Activated CD4-positive, alpha-beta T cell treated with anti-CD3 and anti-CD28 coated beads, Interleukin-2, amount 10 ng/mL, durations not matched to agents 24 days and 14 days (primary cell): ENCODE measurements around the gene ZNF44. TPM values are rescaled to one million over a fixed set of nuclear protein-coding genes. Genes with fewer than 3 reads are reported as not detected.
"Not testable (repeated sequence)": the region's sequence is repeated elsewhere in the genome, so short reads cannot be mapped to it uniquely, and the experiment has no call there.

Experiments
- DNase-seq: peaks from one replicate; pipeline ENCODE4 v3.0.0; 2022
- H3K27ac Mint-ChIP-seq: one replicate; pipeline ENCODE4 v1.8.0; 2022; ENCODE audit warnings: mild to moderate bottlenecking, mixed read lengths
- H3K27me3 Mint-ChIP-seq: one replicate; pipeline ENCODE4 v1.8.0; 2022; ENCODE audit warnings: mixed read lengths
- H3K36me3 Mint-ChIP-seq: one replicate; pipeline ENCODE4 v1.8.0; 2022; ENCODE audit warnings: low read depth, mild to moderate bottlenecking, mixed read lengths
- H3K4me1 Mint-ChIP-seq: one replicate; pipeline ENCODE4 v1.8.0; 2021; ENCODE audit warnings: mixed read lengths
- H3K4me3 Mint-ChIP-seq: one replicate; pipeline ENCODE4 v1.8.0; 2022; ENCODE audit warnings: mild to moderate bottlenecking, moderate library complexity, mixed read lengths
- H3K9me3 Mint-ChIP-seq: one replicate; pipeline ENCODE4 v1.8.0; 2021; ENCODE audit warnings: mixed read lengths
- intact Hi-C: fragments of 100-400 bp; cut with micrococcal nuclease; formaldehyde crosslinking; loops from one replicate; pipeline ENCODE4 v1.15.1; 2023
- total RNA-seq: library from RNA; stranded (reverse); gene quantifications from 2 replicates; pipeline ENCODE4 v1.2.3, GENCODE V29; 2022

The ZNF44 gene
- 8.4 TPM in 2 replicates for total RNA-seq

- peaks cover 40% of the 10 kb centered on the region for H3K36me3 Mint-ChIP-seq
- DNase-seq = peak; percentile 99
- H3K9me3 Mint-ChIP-seq = peaks cover 19% of the 10 kb centered on the region
- H3K4me3 Mint-ChIP-seq = peak within 1 kb of the TSS; percentile 98
- no peaks in the 10 kb centered on the region for H3K27me3 Mint-ChIP-seq
- peaks cover 27% of the 10 kb centered on the region for H3K4me1 Mint-ChIP-seq
- H3K27ac Mint-ChIP-seq = peak within 1 kb of the TSS; percentile 98
- intact Hi-C loops = loop anchor here (1.0 to 5.0 kb wide), 4 partner anchors 39 to 258 kb away; partner anchors contain the start of genes ZNF443, ZNF563, ZNF564 and ZNF799
Observed at GRCh38 chr19:12294249-12295158, at the start of gene ZNF44. Gene ZNF44, minus strand, starts transcription at chr19:12294883. Its CDS starts 189 bp downstream, at chr19:12294694.

- Mint-ChIP-seq H3K27ac (peak within 1 kb of the TSS; percentile 97), H3K27me3 (no peaks in the 10 kb centered on the region), H3K4me1 (peaks cover 32% of the 10 kb centered on the region), H3K4me3 (peak within 1 kb of the TSS; percentile 92), H3K9me3 (peaks cover 11% of the 10 kb centered on the region), H3K36me3 (peaks cover 1% of the 10 kb centered on the region)
- intact Hi-C loops = loop anchor here (1.0 to 2.0 kb wide), 6 partner anchors 32 to 217 kb away; partner anchors contain the start of genes ZNF136, ZNF44, ZNF442 and ZNF443
- DNase-seq = peak; percentile 99
Observed at GRCh38 chr19:12333162-12334159, 38.8 kb upstream of the ZNF44 start, which contains the start of gene ZNF563. Gene ZNF563, minus strand, starts transcription at chr19:12333633. Its CDS starts 151 bp downstream, at chr19:12333482.

- DNase-seq = peak; percentile 73
- Mint-ChIP-seq H3K36me3 (peaks cover 13% of the 10 kb centered on the region), H3K4me1 (peaks cover 32% of the 10 kb centered on the region), H3K4me3 (peak overlapping the region; percentile 92), H3K9me3 (peaks cover 8% of the 10 kb centered on the region), H3K27ac (peak overlapping the region; percentile 97), H3K27me3 (no peaks in the 10 kb centered on the region)
- intact Hi-C loops = loop anchor here (1.0 kb wide), 1 partner anchor 42 kb away; no protein-coding TSS in a partner anchor
Observed at GRCh38 chr19:12331211-12331941, 36.7 kb upstream of the ZNF44 start.

GRCh38 chr19:12330340-12330739, 35.7 kb upstream of the ZNF44 start:
- H3K27ac Mint-ChIP-seq = peak overlapping the region; percentile 3

GRCh38 chr19:12325690-12326089, 31.0 kb upstream of the ZNF44 start:
- intact Hi-C loops = no loop called here
- H3K36me3 Mint-ChIP-seq = peaks cover 49% of the 10 kb centered on the region
- H3K4me1 Mint-ChIP-seq = peaks cover 7% of the 10 kb centered on the region
- peaks cover 19% of the 10 kb centered on the region for H3K9me3 Mint-ChIP-seq
- no peak overlapping the region for H3K4me3 Mint-ChIP-seq
- no peak overlapping the region for H3K27ac Mint-ChIP-seq
- no peak for DNase-seq
- no peaks in the 10 kb centered on the region for H3K27me3 Mint-ChIP-seq

More at GRCh38 chr19:12330340-12330739, 35.7 kb upstream of the ZNF44 start:
- H3K4me3 Mint-ChIP-seq = no peak overlapping the region
- DNase-seq = no peak
- H3K4me1 Mint-ChIP-seq = peaks cover 34% of the 10 kb centered on the region
- H3K9me3 Mint-ChIP-seq = peaks cover 13% of the 10 kb centered on the region
- intact Hi-C loops = no loop called here
- peaks cover 20% of the 10 kb centered on the region for H3K36me3 Mint-ChIP-seq
- no peaks in the 10 kb centered on the region for H3K27me3 Mint-ChIP-seq

- H3K27me3 Mint-ChIP-seq = no peaks in the 10 kb centered on the region
- intact Hi-C loops = no loop called here
- H3K9me3 Mint-ChIP-seq = peaks cover 31% of the 10 kb centered on the region
- peaks cover 58% of the 10 kb centered on the region for H3K36me3 Mint-ChIP-seq
- no peak overlapping the region for H3K27ac Mint-ChIP-seq
- no peak overlapping the region for H3K4me3 Mint-ChIP-seq
- H3K4me1 Mint-ChIP-seq = no peaks in the 10 kb centered on the region
- DNase-seq = no peak
Observed at GRCh38 chr19:12318782-12319413, 24.2 kb upstream of the ZNF44 start.

- no peaks in the 10 kb centered on the region for H3K4me1 Mint-ChIP-seq
- peaks cover 39% of the 10 kb centered on the region for H3K36me3 Mint-ChIP-seq
- intact Hi-C loops = no loop called here
- H3K4me3 Mint-ChIP-seq = no peak overlapping the region
- no peaks in the 10 kb centered on the region for H3K27me3 Mint-ChIP-seq
- H3K27ac Mint-ChIP-seq = no peak overlapping the region
- no peak for DNase-seq
- H3K9me3 Mint-ChIP-seq = peaks cover 25% of the 10 kb centered on the region
Observed at GRCh38 chr19:12314553-12314952, 19.9 kb upstream of the ZNF44 start.

GRCh38 chr19:12308891-12309290, 14.2 kb upstream of the ZNF44 start:
- H3K36me3 Mint-ChIP-seq, H3K4me3 Mint-ChIP-seq, H3K4me1 Mint-ChIP-seq, DNase-seq, intact Hi-C loops, H3K27ac Mint-ChIP-seq, H3K27me3 Mint-ChIP-seq: not testable (repeated sequence)
- H3K9me3 Mint-ChIP-seq = peaks cover 21% of the 10 kb centered on the region

- H3K27ac Mint-ChIP-seq = peak overlapping the region; percentile 97
- H3K36me3 Mint-ChIP-seq = peaks cover 36% of the 10 kb centered on the region
- peaks cover 23% of the 10 kb centered on the region for H3K4me1 Mint-ChIP-seq
- no peak for DNase-seq
- intact Hi-C loops = loop anchor here (2.0 kb wide), 2 partner anchors 106 to 146 kb away; partner anchors contain the start of genes ZNF443 and ZNF799
- H3K27me3 Mint-ChIP-seq = no peaks in the 10 kb centered on the region
- H3K4me3 Mint-ChIP-seq = peak overlapping the region; percentile 96
- H3K9me3 Mint-ChIP-seq = peaks cover 19% of the 10 kb centered on the region
Observed at GRCh38 chr19:12295191-12295590, 508 bp upstream of the ZNF44 start.

GRCh38 chr19:12293777-12294248, 870 bp downstream of the ZNF44 start:
- Mint-ChIP-seq H3K36me3 (peaks cover 45% of the 10 kb centered on the region), H3K4me1 (peaks cover 34% of the 10 kb centered on the region), H3K27me3 (no peaks in the 10 kb centered on the region), H3K9me3 (peaks cover 19% of the 10 kb centered on the region), H3K4me3 (peak overlapping the region; percentile 98), H3K27ac (peak overlapping the region; percentile 98)
- peak; percentile 88 for DNase-seq
- intact Hi-C loops = loop anchor here (1.0 to 5.0 kb wide), 4 partner anchors 39 to 258 kb away; partner anchors contain the start of genes ZNF443, ZNF563, ZNF564 and ZNF799

- intact Hi-C loops = loop anchor here (1.0 to 5.0 kb wide), 2 partner anchors 42 to 263 kb away; partner anchors contain the start of gene ZNF564
- Mint-ChIP-seq H3K4me1 (peaks cover 36% of the 10 kb centered on the region), H3K36me3 (peaks cover 69% of the 10 kb centered on the region), H3K27ac (peak overlapping the region; percentile 92), H3K4me3 (peak overlapping the region; percentile 78), H3K9me3 (peaks cover 14% of the 10 kb centered on the region), H3K27me3 (no peaks in the 10 kb centered on the region)
- no peak for DNase-seq
Observed at GRCh38 chr19:12289790-12290065, 5.0 kb downstream of the ZNF44 start.

GRCh38 chr19:12287958-12288500, 6.7 kb downstream of the ZNF44 start:
- peaks cover 26% of the 10 kb centered on the region for H3K4me1 Mint-ChIP-seq
- H3K27ac Mint-ChIP-seq = no peak overlapping the region
- H3K4me3 Mint-ChIP-seq = no peak overlapping the region
- H3K36me3 Mint-ChIP-seq = peaks cover 72% of the 10 kb centered on the region
- DNase-seq = no peak
- intact Hi-C loops = no loop called here
- H3K27me3 Mint-ChIP-seq = no peaks in the 10 kb centered on the region
- peaks cover 14% of the 10 kb centered on the region for H3K9me3 Mint-ChIP-seq
